Central memory CD8-positive, alpha-beta T cell (primary cell): ENCODE data around the gene ZNFX1.
A peak's percentile ranks its signal among the peaks of the same experiment; 100 is the strongest.
"Not testable (repeated sequence)": the region's sequence is repeated elsewhere in the genome, so short reads cannot be mapped to it uniquely, and the experiment has no call there.

Experiments
- ATAC-seq: fragments of 150-1000 bp; cut with Tn5 transposase; replicated peaks from 2 replicates; pipeline ENCODE4 v1.10.0; 2022; ENCODE audit warnings: mild to moderate bottlenecking, moderate FRiP score, moderate number of reproducible peaks; ENCODE audit not compliant: poor library complexity, severe bottlenecking; ENCODE audit errors: extremely low read depth
- DNase-seq, 2 donors: peaks; one replicate each; pipeline ENCODE4 v3.0.0; 2021; ENCODE audit warnings: low spot score in 2 of 2
- H3K27ac Mint-ChIP-seq: one replicate; pipeline ENCODE4 v1.8.0; 2022; ENCODE audit warnings: low read depth, mild to moderate bottlenecking, moderate library complexity, mixed read lengths
- H3K27me3 Mint-ChIP-seq: one replicate; pipeline ENCODE4 v1.8.0; 2022; ENCODE audit warnings: mixed read lengths
- H3K36me3 Mint-ChIP-seq: one replicate; pipeline ENCODE4 v1.8.0; 2022; ENCODE audit warnings: mild to moderate bottlenecking, moderate library complexity, mixed read lengths; ENCODE audit not compliant: insufficient read depth
- H3K4me1 Mint-ChIP-seq: one replicate; pipeline ENCODE4 v1.8.0; 2022; ENCODE audit warnings: mixed read lengths
- H3K4me3 Mint-ChIP-seq: one replicate; pipeline ENCODE4 v1.8.0; 2022; ENCODE audit warnings: mild to moderate bottlenecking, moderate library complexity, mixed read lengths
- H3K9me3 Mint-ChIP-seq: one replicate; pipeline ENCODE4 v1.8.0; 2022; ENCODE audit warnings: mixed read lengths

The ZNFX1 gene

DNA sequence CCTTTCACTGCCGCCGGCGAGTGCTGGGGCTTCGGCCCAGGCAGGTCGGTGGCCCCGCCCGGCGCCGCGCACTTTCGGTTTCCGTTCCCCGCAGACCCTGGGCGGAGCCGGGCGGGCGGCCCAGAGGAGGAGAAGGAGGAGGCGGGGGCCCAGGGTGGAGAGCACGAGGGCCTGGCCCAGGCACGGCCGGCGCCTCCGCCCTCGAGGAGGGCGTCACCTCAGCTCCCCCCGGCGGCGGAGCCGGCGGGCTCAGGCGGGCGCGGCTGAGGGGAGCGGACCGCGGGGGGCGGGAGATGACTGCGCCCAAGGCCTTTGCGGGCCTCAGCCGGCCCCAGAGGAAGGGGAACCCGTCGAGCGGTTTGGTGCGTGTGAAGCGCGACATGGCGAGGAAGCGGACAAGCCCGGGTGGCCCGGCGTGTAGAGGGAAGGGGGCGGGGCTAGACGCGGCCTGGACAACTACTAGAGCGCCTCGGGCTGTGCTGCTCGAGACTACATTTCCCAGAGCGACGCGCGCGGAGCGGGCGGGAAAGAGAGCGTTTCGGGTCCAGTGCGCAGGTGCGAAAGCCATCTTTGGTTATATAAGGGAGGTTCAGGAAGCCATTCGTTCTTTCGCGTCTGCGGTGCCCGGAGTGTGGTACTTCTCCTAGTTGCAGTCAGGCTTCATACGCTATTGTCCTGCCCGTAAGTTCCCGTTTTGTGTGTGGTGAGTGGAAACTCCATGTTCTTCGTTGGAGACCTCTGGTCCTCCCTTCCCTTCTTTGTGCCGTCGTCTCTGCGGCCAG, at the start of gene ZNFX1:
Gene ZNFX1 (minus strand): TSS at position 22 of the 782 bp plus-strand sequence. CDS start 2,218 bp downstream, outside the sequence.
- peak within 1 kb of the TSS; percentile 98 for H3K27ac Mint-ChIP-seq
- H3K27me3 Mint-ChIP-seq: no peaks in the 10 kb centered on the region
- ATAC-seq (peak; percentile 86), DNase-seq (peak; percentile 98)
- peaks cover 11% of the 10 kb centered on the region for H3K9me3 Mint-ChIP-seq
- peak within 1 kb of the TSS; percentile 100 for H3K4me3 Mint-ChIP-seq
- H3K4me1 Mint-ChIP-seq: peaks cover 69% of the 10 kb centered on the region
- peaks cover 86% of the 10 kb centered on the region for H3K36me3 Mint-ChIP-seq

DNA sequence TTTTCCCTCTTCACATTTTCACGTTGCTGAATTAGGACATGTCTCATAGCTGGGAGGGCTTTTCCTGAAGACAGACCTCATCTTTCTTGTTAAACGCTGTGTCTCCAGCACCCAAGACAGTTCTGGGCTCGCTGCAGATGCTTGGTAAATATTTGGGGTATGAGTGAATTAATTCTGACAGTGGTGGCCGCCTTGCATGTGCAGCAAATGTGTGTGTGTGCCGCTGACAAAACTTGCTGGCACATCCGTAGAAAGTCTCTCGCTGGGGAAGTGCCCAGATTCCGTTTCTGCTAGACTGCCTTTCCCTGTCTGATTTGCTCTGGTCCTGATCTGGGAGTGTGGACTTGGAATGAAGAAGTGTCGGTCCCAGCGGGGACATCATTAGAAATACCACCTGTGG, 48.2 kb upstream of the ZNFX1 start:
- no peaks in the 10 kb centered on the region for H3K9me3 Mint-ChIP-seq
- H3K27me3 Mint-ChIP-seq: peaks cover 11% of the 10 kb centered on the region
- H3K4me1 Mint-ChIP-seq: peaks cover 12% of the 10 kb centered on the region
- H3K4me3 Mint-ChIP-seq: no peak overlapping the region
- H3K36me3 Mint-ChIP-seq: no peaks in the 10 kb centered on the region
- DNase-seq (no peak), ATAC-seq (no peak)
- H3K27ac Mint-ChIP-seq: no peak overlapping the region

DNA sequence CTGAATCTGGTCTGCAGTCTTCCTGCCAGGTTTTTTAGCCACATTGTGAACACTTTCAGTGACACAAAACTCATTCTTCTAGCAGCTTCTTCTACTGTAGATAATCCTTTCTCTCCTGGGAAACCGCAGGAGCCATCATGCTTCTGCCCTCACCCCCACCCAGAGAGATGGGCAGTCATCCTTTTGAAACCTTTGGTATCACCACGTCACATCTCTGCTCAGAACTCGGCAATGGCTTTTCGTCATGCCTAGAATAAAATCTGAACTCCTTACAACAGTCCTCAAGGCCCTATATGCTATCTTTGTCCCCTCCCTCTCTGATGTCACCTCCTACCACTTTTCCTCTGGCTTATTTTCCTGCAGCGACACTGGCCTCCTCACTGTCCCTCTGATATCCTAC, 46.4 kb upstream of the ZNFX1 start:
- H3K27me3 Mint-ChIP-seq: peaks cover 28% of the 10 kb centered on the region
- no peak for ATAC-seq
- H3K4me3 Mint-ChIP-seq: no peak overlapping the region

DNA sequence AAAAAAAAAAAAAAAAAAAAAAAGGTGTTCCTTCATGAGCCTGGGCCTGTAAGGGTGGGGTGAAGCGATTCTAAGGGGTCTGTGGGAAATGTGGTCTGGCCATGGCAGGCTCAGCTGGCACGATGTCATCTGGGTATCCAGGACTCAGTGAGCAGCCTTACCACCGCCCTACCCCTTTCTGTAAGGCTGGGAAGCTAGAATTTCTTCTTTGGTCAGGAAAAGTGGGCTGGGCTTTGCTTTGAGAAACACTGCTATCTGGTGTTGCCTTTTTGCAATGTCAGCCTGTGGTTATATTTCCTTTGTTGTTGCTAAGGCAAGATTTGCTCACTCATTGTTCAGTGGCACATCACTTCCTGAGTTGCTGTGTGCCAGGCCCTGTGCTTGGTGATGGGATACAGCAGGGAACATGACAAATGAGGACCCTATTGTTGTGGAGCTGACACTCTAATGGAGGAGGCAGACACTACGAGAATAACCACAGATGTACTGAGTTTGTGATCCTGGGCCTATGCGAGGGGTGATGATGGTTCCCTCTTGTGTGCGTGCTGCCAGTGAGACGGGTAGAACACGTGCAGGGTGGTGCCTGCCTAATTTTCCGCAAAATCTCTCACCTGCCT, 45.9 kb upstream of the ZNFX1 start:
- Mint-ChIP-seq H3K27ac (no peak overlapping the region), H3K27me3 (peaks cover 34% of the 10 kb centered on the region), H3K4me3 (no peak overlapping the region), H3K9me3 (no peaks in the 10 kb centered on the region), H3K4me1 (peaks cover 19% of the 10 kb centered on the region), H3K36me3 (no peaks in the 10 kb centered on the region)
- ATAC-seq (peak; percentile 70), DNase-seq (peak in 1 of 2 donors; percentile 19)

More for the DNA sequence above, 46.4 kb upstream of the ZNFX1 start:
- Mint-ChIP-seq H3K4me1 (peaks cover 13% of the 10 kb centered on the region), H3K27ac (no peak overlapping the region), H3K9me3 (no peaks in the 10 kb centered on the region), H3K36me3 (no peaks in the 10 kb centered on the region)
- no peak for DNase-seq

DNA sequence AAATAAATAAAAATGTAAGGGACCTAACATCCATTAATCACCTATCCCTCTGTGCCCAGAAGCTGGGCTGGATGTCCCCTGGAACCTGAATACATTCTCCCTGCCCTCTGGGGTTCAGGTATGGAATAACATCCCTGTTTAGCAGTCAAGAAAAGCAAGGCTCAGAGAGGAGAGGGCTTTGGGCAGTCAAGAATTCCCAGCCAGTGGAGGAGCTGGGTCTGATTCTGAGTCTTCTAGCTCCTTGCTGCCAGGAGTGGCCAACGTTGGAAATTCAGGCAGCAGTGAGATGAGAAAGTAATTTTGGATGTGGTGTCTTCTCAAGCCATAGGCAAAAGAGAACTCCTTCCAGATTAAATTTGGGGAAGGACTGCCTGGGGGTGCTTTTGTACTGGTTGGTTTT, 42.6 kb upstream of the ZNFX1 start:
- peaks cover 21% of the 10 kb centered on the region for H3K4me1 Mint-ChIP-seq
- no peak overlapping the region for H3K4me3 Mint-ChIP-seq
- no peak for ATAC-seq
- H3K27ac Mint-ChIP-seq: no peak overlapping the region
- H3K27me3 Mint-ChIP-seq: peaks cover 60% of the 10 kb centered on the region
- no peaks in the 10 kb centered on the region for H3K36me3 Mint-ChIP-seq
- DNase-seq: no peak
- H3K9me3 Mint-ChIP-seq: no peaks in the 10 kb centered on the region

- Mint-ChIP-seq H3K9me3 (no peaks in the 10 kb centered on the region), H3K27ac (no peak overlapping the region), H3K27me3 (peaks cover 60% of the 10 kb centered on the region), H3K36me3 (no peaks in the 10 kb centered on the region), H3K4me3 (peak overlapping the region; percentile 70), H3K4me1 (peaks cover 17% of the 10 kb centered on the region)
- ATAC-seq: no peak
- no peak for DNase-seq
Measured at GRCh38 chr20:49319208-49319809, 41.5 kb upstream of the ZNFX1 start.

- Mint-ChIP-seq H3K27ac (peak overlapping the region; percentile 25), H3K9me3 (no peaks in the 10 kb centered on the region), H3K4me3 (peak overlapping the region; percentile 70), H3K27me3 (peaks cover 60% of the 10 kb centered on the region), H3K4me1 (peaks cover 10% of the 10 kb centered on the region), H3K36me3 (no peaks in the 10 kb centered on the region)
- DNase-seq (no peak), ATAC-seq (no peak)
Measured at GRCh38 chr20:49318430-49319207, 40.8 kb upstream of the ZNFX1 start.

DNA sequence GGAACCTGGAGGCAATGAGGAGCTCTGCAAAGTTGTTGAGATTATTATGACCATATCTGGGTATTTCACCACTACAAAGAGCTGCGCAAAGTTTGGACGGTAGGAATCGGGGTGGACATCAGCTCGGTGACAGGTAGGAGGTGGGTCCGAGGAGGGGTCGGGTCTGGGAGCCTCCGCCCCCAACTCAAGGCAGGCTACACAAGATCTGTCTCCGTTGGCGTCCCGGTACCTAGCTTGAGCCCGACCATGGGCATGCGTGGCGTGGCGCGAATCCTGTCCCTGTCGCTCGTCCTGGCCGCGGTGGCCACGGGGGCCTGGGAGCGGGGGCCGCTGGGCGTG, 40.2 kb upstream of the ZNFX1 start:
- H3K36me3 Mint-ChIP-seq: no peaks in the 10 kb centered on the region
- no peaks in the 10 kb centered on the region for H3K9me3 Mint-ChIP-seq
- H3K4me1 Mint-ChIP-seq: peaks cover 10% of the 10 kb centered on the region
- H3K27me3 Mint-ChIP-seq: peaks cover 60% of the 10 kb centered on the region
- DNase-seq (no peak), ATAC-seq (no peak)
- H3K4me3 Mint-ChIP-seq: peak overlapping the region; percentile 70
- H3K27ac Mint-ChIP-seq: no peak overlapping the region

- Mint-ChIP-seq H3K27ac (no peak overlapping the region), H3K4me1 (peaks cover 10% of the 10 kb centered on the region), H3K36me3 (no peaks in the 10 kb centered on the region), H3K27me3 (peaks cover 59% of the 10 kb centered on the region), H3K4me3 (no peak overlapping the region), H3K9me3 (no peaks in the 10 kb centered on the region)
- no peak for ATAC-seq
- no peak for DNase-seq
Measured at GRCh38 chr20:49316704-49317103, 38.8 kb upstream of the ZNFX1 start.

DNA sequence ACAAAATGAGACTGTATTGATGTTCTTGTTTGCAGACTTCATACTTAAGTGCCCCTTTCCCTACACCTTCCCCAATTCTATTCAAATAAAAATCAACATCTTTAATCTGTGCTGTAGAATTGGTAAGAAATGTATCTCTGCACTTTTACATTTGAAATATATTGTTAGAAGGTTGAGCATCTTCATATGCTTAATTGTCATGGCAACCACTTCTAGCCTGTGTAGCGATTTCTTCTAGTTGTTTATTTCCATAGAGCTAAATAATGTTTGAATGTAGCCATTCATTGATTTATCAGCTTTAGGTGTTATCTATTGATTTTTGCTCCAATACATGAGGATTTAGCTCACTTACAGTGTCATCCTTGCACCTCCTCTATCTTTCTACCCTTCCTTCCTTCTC, 37.7 kb upstream of the ZNFX1 start:
- no peaks in the 10 kb centered on the region for H3K36me3 Mint-ChIP-seq
- ATAC-seq: no peak

GRCh38 chr20:49314052-49314451, 36.2 kb upstream of the ZNFX1 start:
- not testable (repeated sequence) for DNase-seq, H3K4me3 Mint-ChIP-seq, H3K9me3 Mint-ChIP-seq, ATAC-seq, H3K36me3 Mint-ChIP-seq, H3K27ac Mint-ChIP-seq, H3K4me1 Mint-ChIP-seq
- H3K27me3 Mint-ChIP-seq: peaks cover 51% of the 10 kb centered on the region

More for the DNA sequence above, 37.7 kb upstream of the ZNFX1 start:
- Mint-ChIP-seq H3K4me3 (no peak overlapping the region), H3K9me3 (no peaks in the 10 kb centered on the region), H3K27ac (no peak overlapping the region), H3K27me3 (peaks cover 59% of the 10 kb centered on the region), H3K4me1 (peaks cover 10% of the 10 kb centered on the region)
- no peak for DNase-seq

GRCh38 chr20:49313283-49313682, 35.4 kb upstream of the ZNFX1 start:
- Mint-ChIP-seq H3K4me3 (no peak overlapping the region), H3K4me1 (no peaks in the 10 kb centered on the region), H3K27me3 (peaks cover 43% of the 10 kb centered on the region), H3K27ac (no peak overlapping the region), H3K9me3 (no peaks in the 10 kb centered on the region), H3K36me3 (no peaks in the 10 kb centered on the region)
- DNase-seq: no peak
- ATAC-seq: no peak
